Spinal cord (tissue), 10 donors: ENCODE measurements around the gene RAB30. TPM values are rescaled to one million over a fixed set of nuclear protein-coding genes. Genes with fewer than 3 reads are reported as not detected.

Experiments
- DNase-seq, 6 donors: peaks; one replicate each; pipeline versions ENCODE4 v3.0.0 to v3.0.0-alpha.2; 2013 to 2015; ENCODE audit warnings: low spot score in 6 of 6, low read depth in 4 of 6
- H3K27ac ChIP-seq: one replicate; pipeline ENCODE4 v1.5.1; 2013; ENCODE audit warnings: low read depth, low read length, control low read depth
- H3K27me3 ChIP-seq: one replicate; pipeline ENCODE4 v1.6.1; 2013; ENCODE audit warnings: low read length; ENCODE audit not compliant: control insufficient read depth, insufficient read depth
- H3K36me3 ChIP-seq: one replicate; pipeline ENCODE4 v1.6.1; 2013; ENCODE audit warnings: low read length; ENCODE audit not compliant: control insufficient read depth, insufficient read depth
- H3K4me1 ChIP-seq: one replicate; pipeline ENCODE4 v1.6.1; 2013; ENCODE audit warnings: low read length; ENCODE audit not compliant: control insufficient read depth, insufficient read depth
- H3K4me3 ChIP-seq: one replicate; pipeline ENCODE4 v1.5.1; 2013; ENCODE audit warnings: low read depth, low read length, control low read depth
- H3K9me3 ChIP-seq: one replicate; pipeline ENCODE4 v1.6.1; 2013; ENCODE audit warnings: low read length; ENCODE audit not compliant: control insufficient read depth, insufficient read depth
- WGBS: methylation state at CpG from one replicate; pipeline ENCODE4 v1.1.5; 2013; ENCODE audit warnings: missing lambda C conversion rate; ENCODE audit not compliant: insufficient coverage; 5-methylcytosine and 5-hydroxymethylcytosine counted together
- polyA plus RNA-seq, 2 donors: library from polyadenylated mRNA; unstranded; fragments of 120-200 nt; gene quantifications; one replicate each; pipeline ENCODE4 v1.2.1, GENCODE V29; 2013; ENCODE audit not compliant: insufficient read length in 2 of 2
- total RNA-seq, 2 donors: library from RNA; depleted of rRNA in 1 of 2; stranded (reverse); fragments of 120-200 nt in 1 of 2; fragments of >200 nt in 1 of 2; gene quantifications; one replicate each; pipeline versions ENCODE4 v1.2.3 to v1.2.4, GENCODE V29; 2013 to 2014
- donor health status: healthy.

Gene RAB30
- total and polyA plus RNA-seq, 4 donors: 24.3 to 69.8 (median 40.4) TPM

GRCh38 chr11:83072350-83073242 lies 899 bp upstream of the RAB30 start:
- WGBS: 28% methylated on average over 14 of the region's 31 CpGs
- DNase-seq: no peak
- peak overlapping the region; percentile 94 for H3K27ac ChIP-seq

DNA sequence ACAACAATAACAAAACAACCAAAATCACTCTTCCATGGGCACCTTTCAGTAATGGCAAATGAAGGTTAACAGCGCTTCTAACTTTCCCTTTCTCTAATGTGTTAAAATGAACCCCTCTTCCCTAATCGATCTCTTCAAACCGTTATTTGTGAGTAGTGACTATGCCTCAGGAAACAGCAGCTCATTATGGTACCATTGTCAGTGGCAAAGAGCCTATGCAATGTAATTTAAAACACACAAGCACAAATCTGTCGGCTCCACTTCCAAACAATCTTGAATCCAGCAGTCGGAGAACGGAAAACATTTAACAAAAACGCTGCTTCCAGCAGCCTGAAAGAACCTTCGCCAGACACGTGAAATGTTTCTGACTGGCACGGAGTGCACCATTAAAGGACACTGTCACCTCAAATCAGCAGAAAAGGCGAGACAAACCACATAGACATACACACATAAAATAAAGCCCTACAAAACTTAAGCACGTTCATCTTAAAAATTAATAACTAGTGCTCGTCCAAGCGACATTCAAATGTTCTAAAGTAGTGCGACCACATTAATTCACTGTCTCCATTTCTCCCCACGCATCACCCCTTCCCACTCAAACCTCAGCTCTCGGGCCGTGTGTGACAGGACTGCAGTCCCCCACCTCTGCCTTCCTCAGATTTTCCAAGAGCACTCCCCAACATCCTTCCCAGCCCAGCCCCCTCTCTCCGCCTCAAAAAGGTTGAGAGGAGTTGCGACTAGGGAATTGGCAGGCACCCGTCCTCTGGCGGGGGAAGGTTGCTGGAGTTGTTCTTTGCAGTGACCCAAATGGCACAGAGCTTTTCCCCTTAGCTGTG lies 748 bp downstream of the RAB30 start:
- Histone ChIP-seq H3K36me3 (peaks cover 5% of the 10 kb centered on the region), H3K4me3 (peak overlapping the region; percentile 98), H3K9me3 (no peaks in the 10 kb centered on the region), H3K27me3 (no peaks in the 10 kb centered on the region), H3K27ac (peak overlapping the region; percentile 94), H3K4me1 (peaks cover 6% of the 10 kb centered on the region)
- DNase-seq: peak in 2 of 6 donors; percentile 69 to 77
- 0% methylated on average over 15 of the region's 22 CpGs for WGBS

More at GRCh38 chr11:83072350-83073242, 899 bp upstream of the RAB30 start:
- peaks cover 5% of the 10 kb centered on the region for H3K36me3 ChIP-seq
- peaks cover 6% of the 10 kb centered on the region for H3K4me1 ChIP-seq
- H3K27me3 ChIP-seq: no peaks in the 10 kb centered on the region
- peak overlapping the region; percentile 98 for H3K4me3 ChIP-seq
- H3K9me3 ChIP-seq: no peaks in the 10 kb centered on the region

GRCh38 chr11:83070044-83070701 lies 1.5 kb downstream of the RAB30 start:
- Histone ChIP-seq H3K9me3 (no peaks in the 10 kb centered on the region), H3K4me3 (peak overlapping the region; percentile 98)

DNA sequence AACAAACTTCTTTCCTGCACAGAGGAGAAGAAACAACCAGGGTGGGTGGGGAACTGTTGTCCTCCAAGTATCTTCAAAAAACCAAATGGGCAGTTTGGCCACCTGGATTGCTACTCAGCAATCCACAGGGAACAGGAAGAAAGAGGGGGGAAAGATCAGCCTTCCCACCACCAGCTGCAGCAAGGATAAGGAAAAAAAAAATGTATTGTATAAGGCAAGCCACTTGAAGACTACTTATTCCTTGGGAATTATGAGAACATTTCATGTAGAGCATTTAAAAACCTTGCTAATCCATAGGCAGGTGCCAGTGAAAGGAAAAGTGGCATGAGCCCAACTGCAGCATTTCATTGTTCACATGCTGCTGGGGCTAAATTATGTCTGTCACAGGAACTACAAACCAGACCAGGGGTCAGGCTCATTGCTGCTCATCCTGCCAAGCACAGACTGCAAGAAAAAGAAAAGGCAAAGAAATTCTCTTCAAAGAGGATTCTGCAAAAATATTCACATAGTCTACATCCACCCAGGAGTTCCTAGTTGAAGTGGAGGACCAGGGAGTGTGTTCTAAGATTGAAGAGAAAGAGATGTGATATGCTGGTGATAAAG lies 2.2 kb downstream of the RAB30 start:
- no peaks in the 10 kb centered on the region for H3K9me3 ChIP-seq
- no peak overlapping the region for H3K4me3 ChIP-seq
- H3K36me3 ChIP-seq: peaks cover 2% of the 10 kb centered on the region
- no peaks in the 10 kb centered on the region for H3K27me3 ChIP-seq
- peaks cover 6% of the 10 kb centered on the region for H3K4me1 ChIP-seq
- peak in 2 of 6 donors; percentile 40 to 44 for DNase-seq
- peak overlapping the region; percentile 43 for H3K27ac ChIP-seq

More at GRCh38 chr11:83070044-83070701, 1.5 kb downstream of the RAB30 start:
- Histone ChIP-seq H3K27me3 (no peaks in the 10 kb centered on the region), H3K4me1 (peaks cover 6% of the 10 kb centered on the region), H3K27ac (peak overlapping the region; percentile 94), H3K36me3 (peaks cover 5% of the 10 kb centered on the region)
- 6% methylated on average over 2 of the region's 3 CpGs for WGBS
- peak in 2 of 6 donors; percentile 41 to 54 for DNase-seq

DNA sequence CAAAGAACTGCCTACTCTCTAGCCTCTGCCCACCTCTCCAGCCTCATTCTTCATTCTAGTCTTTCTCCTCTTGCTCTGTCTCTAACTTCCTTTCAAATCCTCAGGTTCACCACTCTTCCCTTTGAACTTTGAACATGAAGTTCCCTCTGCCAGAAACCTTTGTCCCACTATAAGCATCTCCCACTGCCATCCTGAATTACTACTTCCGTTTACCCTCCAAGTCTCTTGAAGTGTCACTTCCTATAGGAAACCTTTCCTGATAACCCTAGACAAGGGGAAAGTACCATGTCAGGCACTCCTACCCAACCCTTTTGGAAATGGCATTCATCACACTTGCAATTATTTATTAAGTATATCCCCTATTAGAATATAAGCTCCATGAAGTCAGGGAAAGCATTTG lies 3.1 kb downstream of the RAB30 start:
- no peaks in the 10 kb centered on the region for H3K36me3 ChIP-seq
- no peaks in the 10 kb centered on the region for H3K9me3 ChIP-seq
- no peak for DNase-seq
- no peak overlapping the region for H3K4me3 ChIP-seq
- H3K27ac ChIP-seq: peak overlapping the region; percentile 10
- H3K4me1 ChIP-seq: peaks cover 6% of the 10 kb centered on the region
- H3K27me3 ChIP-seq: no peaks in the 10 kb centered on the region
- WGBS: 70% methylated on average over 1 of the region's 1 CpG

GRCh38 chr11:83064011-83064410 lies 7.7 kb downstream of the RAB30 start:
- no peak for DNase-seq
- H3K27me3 ChIP-seq: no peaks in the 10 kb centered on the region
- H3K4me1 ChIP-seq: peaks cover 4% of the 10 kb centered on the region
- no peak overlapping the region for H3K4me3 ChIP-seq
- no peaks in the 10 kb centered on the region for H3K36me3 ChIP-seq
- WGBS: 100% methylated on average over 1 of the region's 3 CpGs
- no peak overlapping the region for H3K27ac ChIP-seq
- H3K9me3 ChIP-seq: no peaks in the 10 kb centered on the region

GRCh38 chr11:83063073-83063754 lies 8.5 kb downstream of the RAB30 start:
- peak in 2 of 6 donors; percentile 17 to 33 for DNase-seq
- WGBS: 80% methylated on average over 1 of the region's 7 CpGs
- no peaks in the 10 kb centered on the region for H3K27me3 ChIP-seq
- no peak overlapping the region for H3K4me3 ChIP-seq
- no peaks in the 10 kb centered on the region for H3K36me3 ChIP-seq
- H3K27ac ChIP-seq: no peak overlapping the region
- no peaks in the 10 kb centered on the region for H3K9me3 ChIP-seq
- H3K4me1 ChIP-seq: peaks cover 4% of the 10 kb centered on the region

GRCh38 chr11:83061883-83062282 lies 9.8 kb downstream of the RAB30 start:
- no peak overlapping the region for H3K27ac ChIP-seq
- H3K36me3 ChIP-seq: no peaks in the 10 kb centered on the region
- 100% methylated on average over 2 of the region's 4 CpGs for WGBS
- peaks cover 4% of the 10 kb centered on the region for H3K4me1 ChIP-seq
- no peaks in the 10 kb centered on the region for H3K27me3 ChIP-seq
- DNase-seq: no peak
- H3K9me3 ChIP-seq: no peaks in the 10 kb centered on the region
- H3K4me3 ChIP-seq: no peak overlapping the region
